ENCODE results near the gene POLA1.

GRCh38 chrX:24985120-24985519, 291.4 kb downstream of the POLA1 start:
- TF ChIP-seq CTCF (IDR thresholded peaks at IDR 0.05; ENCODE audit: low read depth, low read length) (no peak), EZH2phosphoT487 (IDR thresholded peaks at IDR 0.05; ENCODE audit: low read depth) (no peak)

Measured in OCI-LY3 (cell line).